IMR-90 (cell line): ENCODE data around the gene NCAM1. TPM values are rescaled to one million over a fixed set of nuclear protein-coding genes. Genes with fewer than 3 reads are reported as not detected.

Experiments
- ATAC-seq: fragments of 200-7000 bp; cut with Tn5 transposase; 2 replicates; pipeline ENCODE4 v1.9.1; 2020; ENCODE audit warnings: low read depth, mild to moderate bottlenecking, moderate library complexity
- BruUV-seq: library from RNA; stranded (reverse); fragments of 400-500 nt; replicated peaks from 2 replicates; lab custom pipeline; 2021; lab: Mats Ljungman, UMichigan
- CTCF ChIA-PET: fragments of 300-600 bp; formaldehyde crosslinking; extraction: SDS; loops from one replicate; lab custom pipeline; 2021; ENCODE audit warnings: antibody characterized with exemption; lab: Yijun Ruan, JAX
- POLR2A ChIA-PET: fragments of 300-600 bp; sonication (Branson Sonifier 250); formaldehyde crosslinking; loops from one replicate; lab custom pipeline; 2022; ENCODE audit warnings: antibody characterized with exemption; ENCODE audit not compliant: unreplicated experiment; lab: Charles Lee
- DNase-seq: peaks from one replicate; pipeline ENCODE4 v3.0.0; 2013
- H2AFZ ChIP-seq: replicated peaks from 2 replicates; pipeline ENCODE3; 2013; ENCODE audit warnings: low read length, mild to moderate bottlenecking; ENCODE audit not compliant: poor library complexity
- H2AK5ac ChIP-seq: 2 replicates; pipeline ENCODE4 v1.6.1; 2013; ENCODE audit warnings: low read depth, low read length, inconsistent platforms
- H2AK9ac ChIP-seq: replicated peaks from 2 replicates; pipeline ENCODE3; 2013; ENCODE audit warnings: mild to moderate bottlenecking, low read depth, low read length, moderate library complexity; ENCODE audit not compliant: poor library complexity
- H2BK120ac ChIP-seq: 2 replicates; pipeline ENCODE4 v1.6.1; 2013; ENCODE audit warnings: low read depth, low read length, inconsistent platforms
- H2BK15ac ChIP-seq: 3 replicates; pipeline ENCODE4 v1.6.1; 2013; ENCODE audit warnings: low read depth, low read length, inconsistent platforms
- H2BK20ac ChIP-seq: 2 replicates; pipeline ENCODE4 v1.6.1; 2013; ENCODE audit warnings: low read depth, mild to moderate bottlenecking, inconsistent platforms, low read length, moderate library complexity
- H2BK5ac ChIP-seq: 2 replicates; pipeline ENCODE4 v1.6.1; 2013; ENCODE audit warnings: mild to moderate bottlenecking, low read depth, low read length, inconsistent platforms; ENCODE audit not compliant: poor library complexity, severe bottlenecking
- H3K14ac ChIP-seq: replicated peaks from 2 replicates; pipeline ENCODE4 v1.6.1; 2013; ENCODE audit warnings: low read depth, low read length, inconsistent platforms
- H3K18ac ChIP-seq: 2 replicates; pipeline ENCODE4 v1.6.1; 2013; ENCODE audit warnings: low read depth, low read length, control low read depth
- H3K23ac ChIP-seq: 2 replicates; pipeline ENCODE4 v1.6.1; 2013; ENCODE audit warnings: low read depth, low read length, inconsistent platforms
- H3K27ac ChIP-seq: 2 replicates; pipeline ENCODE4 v1.5.1; 2013; ENCODE audit warnings: mild to moderate bottlenecking, control low read depth, low read length; ENCODE audit not compliant: insufficient read depth
- H3K27me3 ChIP-seq: 2 replicates; pipeline ENCODE4 v1.6.1; 2013; ENCODE audit warnings: low read length; ENCODE audit not compliant: control insufficient read depth, insufficient read depth
- H3K36me3 ChIP-seq: 2 replicates; pipeline ENCODE4 v1.6.1; 2013; ENCODE audit warnings: low read length, mixed read lengths; ENCODE audit not compliant: control insufficient read depth, insufficient read depth
- H3K4ac ChIP-seq: 2 replicates; pipeline ENCODE4 v1.6.1; 2013; ENCODE audit warnings: low read depth, low read length, inconsistent platforms
- H3K4me1 ChIP-seq: 2 replicates; pipeline ENCODE4 v1.6.1; 2013; ENCODE audit warnings: low read length, mixed read lengths; ENCODE audit not compliant: control insufficient read depth, insufficient read depth
- H3K4me2 ChIP-seq: 2 replicates; pipeline ENCODE4 v1.6.1; 2013; ENCODE audit warnings: low read depth, mild to moderate bottlenecking, control low read depth, low read length, moderate library complexity
- H3K4me3 ChIP-seq: 2 replicates; pipeline ENCODE4 v1.5.1; 2013; ENCODE audit warnings: low read depth, mild to moderate bottlenecking, control low read depth, low read length, moderate library complexity; ENCODE audit not compliant: insufficient read depth
- H3K56ac ChIP-seq: 2 replicates; pipeline ENCODE4 v1.6.1; 2013; ENCODE audit warnings: low read length, inconsistent platforms; ENCODE audit not compliant: insufficient read depth; ENCODE audit errors: extremely low read depth
- H3K79me1 ChIP-seq, 2 experiments: 2 replicates each; pipeline ENCODE4 v1.6.1; 2013; ENCODE audit warnings: low read length in 2 of 2, inconsistent platforms in 1 of 2, low read depth in 1 of 2
- H3K9ac ChIP-seq: 2 replicates; pipeline ENCODE4 v1.6.1; 2013; ENCODE audit warnings: low read depth, low read length, control low read depth
- H3K9me1 ChIP-seq: 2 replicates; pipeline ENCODE4 v1.6.1; 2013; ENCODE audit warnings: low read length, inconsistent platforms; ENCODE audit not compliant: insufficient read depth
- H3K9me3 ChIP-seq: 2 replicates; pipeline ENCODE4 v1.6.1; 2013; ENCODE audit warnings: low read length; ENCODE audit not compliant: control insufficient read depth, insufficient read depth
- H4K20me1 ChIP-seq: 2 replicates; pipeline ENCODE4 v1.6.1; 2013; ENCODE audit warnings: low read length, inconsistent platforms; ENCODE audit not compliant: insufficient read depth
- H4K5ac ChIP-seq: 2 replicates; pipeline ENCODE4 v1.6.1; 2013; ENCODE audit warnings: mild to moderate bottlenecking, low read depth, low read length, control low read depth
- H4K8ac ChIP-seq, 2 experiments: 2 replicates each; pipeline ENCODE4 v1.6.1; 2013; ENCODE audit warnings: low read depth in 2 of 2, low read length in 2 of 2, control low read depth in 1 of 2, inconsistent platforms in 1 of 2
- H4K91ac ChIP-seq: 2 replicates; pipeline ENCODE4 v1.6.1; 2013; ENCODE audit warnings: low read depth, low read length, inconsistent platforms; ENCODE audit not compliant: insufficient read depth
- BHLHE40 ChIP-seq: fragments of 150-350 bp; IDR thresholded peaks from 2 replicates; pipeline ENCODE4 v1.6.1; 2016; ENCODE audit warnings: mild to moderate bottlenecking, low read depth, low read length
- CEBPB ChIP-seq: IDR thresholded peaks from 2 replicates; pipeline ENCODE4 v1.6.1; 2012; ENCODE audit warnings: low read depth, low read length, improper control_type of control experiment
- CHD1 ChIP-seq: IDR thresholded peaks from 2 replicates; pipeline ENCODE4 v1.6.1; 2012; ENCODE audit warnings: low read depth, low read length, improper control_type of control experiment
- CTCF ChIP-seq: conservative IDR thresholded peaks from 2 replicates; pipeline ENCODE4 v1.5.1; 2012; ENCODE audit warnings: mild to moderate bottlenecking, low read depth, low read length, improper control_type of control experiment
- ELK1 ChIP-seq: fragments of 150-350 bp; IDR thresholded peaks from 2 replicates; pipeline ENCODE4 v1.6.1; 2016; ENCODE audit warnings: low read depth, mild to moderate bottlenecking, low read length, moderate library complexity, borderline replicate concordance
- FOS ChIP-seq: fragments of 150-350 bp; IDR thresholded peaks from 2 replicates; pipeline ENCODE4 v1.6.1; 2016; ENCODE audit warnings: low read depth, low read length
- MAFK ChIP-seq: IDR thresholded peaks from 2 replicates; pipeline ENCODE4 v1.6.1; 2012; ENCODE audit warnings: low read depth, low read length, improper control_type of control experiment
- MAZ ChIP-seq: IDR thresholded peaks from 2 replicates; pipeline ENCODE4 v1.6.1; 2012; ENCODE audit warnings: low read depth, mild to moderate bottlenecking, low read length, improper control_type of control experiment, moderate library complexity, borderline replicate concordance
- MXI1 ChIP-seq: IDR thresholded peaks from 2 replicates; pipeline ENCODE4 v1.6.1; 2012; ENCODE audit warnings: low read depth, mild to moderate bottlenecking, low read length, moderate library complexity, borderline replicate concordance
- NFE2L2 ChIP-seq: fragments of 150-350 bp; IDR thresholded peaks from 2 replicates; pipeline ENCODE4 v1.6.1; 2016; ENCODE audit warnings: low read depth, mild to moderate bottlenecking, low read length
- POLR2A ChIP-seq: IDR thresholded peaks from 2 replicates; pipeline ENCODE4 v1.6.1; 2012; ENCODE audit warnings: mild to moderate bottlenecking, low read depth, low read length
- RAD21 ChIP-seq: IDR thresholded peaks from 2 replicates; pipeline ENCODE4 v1.6.1; 2012; ENCODE audit warnings: low read length, improper control_type of control experiment
- RCOR1 ChIP-seq: IDR thresholded peaks from 2 replicates; pipeline ENCODE4 v1.6.1; 2012; ENCODE audit warnings: mild to moderate bottlenecking, low read length, improper control_type of control experiment; ENCODE audit not compliant: insufficient replicate concordance
- RFX5 ChIP-seq: IDR thresholded peaks from 2 replicates; pipeline ENCODE4 v1.8.0; 2012; ENCODE audit warnings: low read depth, mild to moderate bottlenecking, low read length, moderate library complexity
- SMC3 ChIP-seq: fragments of 150-350 bp; IDR thresholded peaks from 2 replicates; pipeline ENCODE4 v1.6.1; 2016; ENCODE audit warnings: low read depth, mild to moderate bottlenecking, antibody characterized with exemption, low read length, moderate library complexity
- USF2 ChIP-seq: fragments of 150-350 bp; IDR thresholded peaks from 2 replicates; pipeline ENCODE4 v1.6.1; 2017; ENCODE audit warnings: mild to moderate bottlenecking, antibody characterized with exemption, low read length, low read depth
- WGBS, 2 experiments: methylation state at CpG; one replicate each; pipeline versions ENCODE4 v1.1.5 to v1.1.7; 2013; ENCODE audit warnings: missing lambda C conversion rate in 2 of 2; ENCODE audit not compliant: insufficient read length in 1 of 2; ENCODE audit errors: extremely low coverage in 2 of 2; 5-methylcytosine and 5-hydroxymethylcytosine counted together
- dilution Hi-C: fragments of 300-500 bp; cut with HindIII; formaldehyde crosslinking; loops from one replicate; pipeline ENCODE4 v1.14.3; 2018; ENCODE audit warnings: low sequenced_read_pairs; ENCODE audit not compliant: unreplicated experiment
- in situ Hi-C: fragments of 300-500 bp; cut with MboI; formaldehyde crosslinking; loops from 3 replicates; pipeline ENCODE4 v1.14.3; 2019; ENCODE audit warnings: low sequenced_read_pairs, inconsistent platforms, mixed read lengths
- intact Hi-C: fragments of 100-400 bp; cut with micrococcal nuclease; formaldehyde crosslinking; loops from 2 replicates; pipeline ENCODE4 v1.10.0; 2022
- polyA plus RNA-seq, 3 experiments: library from polyadenylated mRNA; depleted of rRNA; stranded (reverse); fragments of >200 nt; gene quantifications; 2 replicates each; pipeline ENCODE4 v1.2.3, GENCODE V29; 2012; ENCODE audit warnings: low replicate concordance in 1 of 3
- total RNA-seq: library from RNA; depleted of rRNA; stranded (reverse); fragments of >200 nt; gene quantifications from 2 replicates; pipeline ENCODE4 v1.2.3, GENCODE V29; 2012

Gene NCAM1
- total and polyA plus RNA-seq, 2 of the 4 experiments (the other 2 are of a cell fraction), result 0.09 to 0.18 TPM

- CTCF ChIA-PET, result no interaction called here
- dilution Hi-C loops (no loop called here), intact Hi-C loops (no loop called here), in situ Hi-C loops (no loop called here)
- Histone ChIP-seq H2AFZ (no peak overlapping the region), H3K56ac (no peak overlapping the region), H4K91ac (no peak overlapping the region), H3K9me1 (no peaks in the 10 kb centered on the region), H4K8ac (no peak overlapping the region), H3K14ac (no peak overlapping the region), H4K20me1 (no peaks in the 10 kb centered on the region), H3K4ac (no peak overlapping the region), H3K36me3 (no peaks in the 10 kb centered on the region), H2BK15ac (no peak overlapping the region), H2BK5ac (no peak overlapping the region), H3K27me3 (no peaks in the 10 kb centered on the region), H2BK120ac (no peak overlapping the region), H3K9me3 (peaks cover under 1% of the 10 kb centered on the region; the same call in 1 of the 2 replicates), H2AK9ac (no peak overlapping the region), H3K18ac (no peak overlapping the region), H4K5ac (no peak overlapping the region), H2AK5ac (no peak overlapping the region), H3K4me1 (no peaks in the 10 kb centered on the region), H3K23ac (no peak overlapping the region), H3K4me3 (no peak overlapping the region), H3K9ac (no peak overlapping the region), H3K79me1 (no peaks in the 10 kb centered on the region), H3K4me2 (no peak overlapping the region), H3K27ac (no peak overlapping the region), H2BK20ac (no peak overlapping the region)
- TF ChIP-seq POLR2A, result no peak
- TF ChIP-seq MAFK, result no peak
- TF ChIP-seq FOS, result no peak
- TF ChIP-seq RFX5, result no peak
- TF ChIP-seq CTCF, result no peak
- TF ChIP-seq RAD21, result no peak
- TF ChIP-seq CEBPB, result no peak
- no peak for TF ChIP-seq SMC3
- TF ChIP-seq CHD1, result no peak
- no peak for TF ChIP-seq RCOR1
- no peak for TF ChIP-seq BHLHE40
- TF ChIP-seq ELK1, result no peak
- TF ChIP-seq USF2, result no peak
- TF ChIP-seq MAZ, result no peak
- TF ChIP-seq NFE2L2, result no peak
- TF ChIP-seq MXI1, result no peak
- POLR2A ChIA-PET, result no interaction called here
- ATAC-seq, result no peak
- DNase-seq, result no peak
- BruUV-seq, result no TSS peak
- WGBS, 2 experiments, result 0% methylated on average over 1 of the region's 6 CpGs; no CpG with 5 or more reads in 1 of the 2 experiments
These were observed 199.5 kb downstream of the NCAM1 start for GRCh38 chr11:113160808-113161124.
